NCI-H748 (cell line): ENCODE measurements around the gene TIMP1.
"Not testable (repeated sequence)": the region's sequence is repeated elsewhere in the genome, so short reads cannot be mapped to it uniquely, and the experiment has no call there.

Source experiments
- DNase-seq: peaks from one replicate; lab custom pipeline; 2025; ENCODE audit not compliant: unreplicated experiment; lab: John Stamatoyannopoulos, UW

TIMP1 gene

GRCh38 chrX:47597222-47597621, 15.0 kb downstream of the TIMP1 start:
- DNase-seq, result no peak

- DNase-seq, result not testable (repeated sequence)
These were observed 20.9 kb downstream of the TIMP1 start for GRCh38 chrX:47603125-47603524.

- no peak for DNase-seq
These were observed 22.8 kb downstream of the TIMP1 start for GRCh38 chrX:47605024-47605423.

GRCh38 chrX:47607091-47607490, 24.9 kb downstream of the TIMP1 start:
- DNase-seq, result no peak

- DNase-seq, result no peak
These were observed 26.0 kb downstream of the TIMP1 start for GRCh38 chrX:47608130-47608810.

GRCh38 chrX:47610511-47610910, 28.3 kb downstream of the TIMP1 start:
- DNase-seq, result no peak

- no peak for DNase-seq
These were observed 29.3 kb downstream of the TIMP1 start for GRCh38 chrX:47611489-47611888.

GRCh38 chrX:47611926-47612325, 29.7 kb downstream of the TIMP1 start:
- no peak for DNase-seq

- no peak for DNase-seq
These were observed 30.2 kb downstream of the TIMP1 start for GRCh38 chrX:47612418-47612817.

- no peak for DNase-seq
These were observed 30.8 kb downstream of the TIMP1 start for GRCh38 chrX:47613082-47613481.

- DNase-seq, result no peak
These were observed 32.4 kb downstream of the TIMP1 start for GRCh38 chrX:47614618-47615017.

GRCh38 chrX:47618923-47619485, 36.8 kb downstream of the TIMP1 start:
- no peak for DNase-seq

- peak; percentile 91 for DNase-seq
These were observed 37.5 kb downstream of the TIMP1 start, which contains the start of gene SYN1 for GRCh38 chrX:47619486-47620302. TSS of gene SYN1 (minus strand) at chrX:47619857. CDS start at chrX:47619728, 129 bp downstream.

- no peak for DNase-seq
These were observed 38.1 kb downstream of the TIMP1 start for GRCh38 chrX:47620303-47620685.

- no peak for DNase-seq
These were observed 39.6 kb downstream of the TIMP1 start for GRCh38 chrX:47621851-47622250.

GRCh38 chrX:47623540-47624027, 41.3 kb downstream of the TIMP1 start:
- peak; percentile 93 for DNase-seq

GRCh38 chrX:47625365-47625764, 43.1 kb downstream of the TIMP1 start:
- DNase-seq, result no peak

GRCh38 chrX:47628982-47629381, 46.7 kb downstream of the TIMP1 start:
- DNase-seq, result no peak

GRCh38 chrX:47629419-47630200, 47.4 kb downstream of the TIMP1 start, which contains the start of gene CFP:
TSS of gene CFP (minus strand) at chrX:47629930. CDS start at chrX:47629844, 86 bp downstream.
- DNase-seq, result no peak

- DNase-seq, result no peak
These were observed 49.4 kb downstream of the TIMP1 start for GRCh38 chrX:47631676-47632075.

GRCh38 chrX:47632666-47633065, 50.4 kb downstream of the TIMP1 start:
- no peak for DNase-seq
